ENCODE results near the gene USP37. TPM values are rescaled to one million over a fixed set of nuclear protein-coding genes. Genes with fewer than 3 reads are reported as not detected.
"Not testable (repeated sequence)": the region's sequence is repeated elsewhere in the genome, so short reads cannot be mapped to it uniquely, and the experiment has no call there.

The USP37 gene
- total RNA-seq, 1 donor from 2014 or later, result 19.4 TPM

GRCh38 chr2:218555527-218555926 is 12.6 kb downstream of the USP37 start:
- no peak for DNase-seq

- DNase-seq, result not testable (repeated sequence)
These were observed 13.9 kb downstream of the USP37 start for GRCh38 chr2:218554225-218554624.

GRCh38 chr2:218547978-218548377 is 20.2 kb downstream of the USP37 start:
- no peak for DNase-seq

- DNase-seq, result no peak
These were observed 20.6 kb downstream of the USP37 start for GRCh38 chr2:218547511-218547910.

- DNase-seq, result peak; percentile 16
These were observed 22.1 kb downstream of the USP37 start for GRCh38 chr2:218546012-218546411.

- no peak for DNase-seq
These were observed 28.1 kb downstream of the USP37 start for GRCh38 chr2:218540015-218540414.

- peak; percentile 6 for DNase-seq
These were observed 31.2 kb downstream of the USP37 start for GRCh38 chr2:218536804-218537494.

GRCh38 chr2:218529990-218530389 is 38.2 kb downstream of the USP37 start:
- no peak for DNase-seq

- DNase-seq, result not testable (repeated sequence)
These were observed 39.7 kb downstream of the USP37 start for GRCh38 chr2:218528409-218528808.

- no peak for DNase-seq
These were observed 44.5 kb downstream of the USP37 start for GRCh38 chr2:218523651-218524050.

- no peak for DNase-seq
These were observed 49.3 kb downstream of the USP37 start for GRCh38 chr2:218518876-218519275.

GRCh38 chr2:218517434-218518206 is 50.5 kb downstream of the USP37 start:
- no peak for DNase-seq

- DNase-seq, result peak; percentile 55
These were observed 51.5 kb downstream of the USP37 start for GRCh38 chr2:218516614-218517013.

- no peak for DNase-seq
These were observed 54.5 kb downstream of the USP37 start for GRCh38 chr2:218513676-218514075.

GRCh38 chr2:218508299-218508698 is 59.9 kb downstream of the USP37 start:
- DNase-seq, result no peak

GRCh38 chr2:218505754-218506371 is 62.3 kb downstream of the USP37 start:
- DNase-seq, result no peak

GRCh38 chr2:218501665-218502064 is 66.5 kb downstream of the USP37 start:
- DNase-seq, result peak; percentile 81

GRCh38 chr2:218500501-218501060 is 67.6 kb downstream of the USP37 start:
- DNase-seq, result no peak

- DNase-seq, result no peak
These were observed 82.0 kb downstream of the USP37 start for GRCh38 chr2:218485986-218486667.

- no peak for DNase-seq
These were observed 85.5 kb downstream of the USP37 start for GRCh38 chr2:218482651-218483050.

- DNase-seq, result no peak
These were observed 88.6 kb downstream of the USP37 start for GRCh38 chr2:218479595-218479994.

GRCh38 chr2:218478544-218478943 is 89.6 kb downstream of the USP37 start:
- no peak for DNase-seq

- DNase-seq, result no peak
These were observed 90.9 kb downstream of the USP37 start for GRCh38 chr2:218477247-218477646.

All from dermis blood vessel endothelial cell (primary cell).